ENCODE data around the gene KRT16. TPM values are rescaled to one million over a fixed set of nuclear protein-coding genes. Genes with fewer than 3 reads are reported as not detected.

Gene KRT16
- total and polyA plus RNA-seq, 2 donors (not counting 3 experiments of a cell fraction or from before 2014, with no cell fraction given) = not detected

DNA sequence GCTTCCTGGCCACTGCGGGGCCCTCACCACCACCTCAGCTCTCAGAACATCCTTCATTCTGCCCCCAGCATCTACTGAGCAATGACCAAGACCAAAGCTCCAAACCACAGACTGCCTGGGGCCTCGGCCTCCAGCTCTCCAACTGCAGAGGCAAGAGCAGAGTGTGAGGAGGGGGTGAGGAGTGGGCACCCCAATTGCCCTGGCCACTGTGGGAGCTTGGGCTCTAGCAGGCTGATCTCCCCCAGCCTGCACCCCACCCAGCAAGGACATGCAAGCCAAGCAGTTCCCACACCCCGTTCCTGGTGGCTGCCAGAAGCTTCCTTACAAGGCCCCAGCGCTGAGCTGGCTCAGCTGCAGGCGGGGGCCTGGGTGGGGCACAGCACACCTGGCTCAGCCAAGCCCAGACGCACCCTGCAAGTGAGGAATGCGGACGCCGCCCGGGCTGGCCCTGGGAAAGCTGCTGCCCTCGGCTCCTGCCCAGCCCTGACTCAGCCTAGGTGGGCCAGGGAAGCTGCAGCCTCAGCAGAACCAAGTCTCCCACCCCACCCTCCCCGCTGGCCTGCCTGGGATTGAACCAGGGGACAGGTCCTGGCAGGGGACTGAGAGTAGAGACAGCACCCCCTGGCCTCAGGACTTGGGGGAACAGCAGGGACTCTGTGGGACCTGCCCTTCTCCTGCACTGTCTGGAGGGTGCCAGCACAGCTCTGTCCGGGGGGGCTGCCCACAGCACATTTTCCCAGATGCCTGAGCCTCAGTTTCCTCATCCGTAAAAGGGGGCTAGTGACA is 41.5 kb upstream of the KRT16 start:
- TF ChIP-seq GATA2 (IDR thresholded peaks at IDR 0.05; ENCODE audit: insufficient read depth, insufficient read length, low read depth, low read length) (no peak), EZH2 (IDR thresholded peaks at IDR 0.05; ENCODE audit: borderline replicate concordance, low read depth, low read length, severe bottlenecking) (no peak), POLR2A (IDR thresholded peaks at IDR 0.05; ENCODE audit: low read depth, low read length) (no peak), MYC (IDR thresholded peaks at IDR 0.05; ENCODE audit: low read depth, low read length) (no peak), JUN (IDR thresholded peaks at IDR 0.05; ENCODE audit: borderline replicate concordance, insufficient read depth, insufficient read length, low read depth) (no peak), POLR2AphosphoS5 (IDR thresholded peaks at IDR 0.05; ENCODE audit: insufficient read depth, low read depth, low read length) (no peak), FOS (IDR thresholded peaks at IDR 0.05; ENCODE audit: borderline replicate concordance, insufficient read depth, low read length) (no peak)
- TF ChIP-seq, protein P1, sequence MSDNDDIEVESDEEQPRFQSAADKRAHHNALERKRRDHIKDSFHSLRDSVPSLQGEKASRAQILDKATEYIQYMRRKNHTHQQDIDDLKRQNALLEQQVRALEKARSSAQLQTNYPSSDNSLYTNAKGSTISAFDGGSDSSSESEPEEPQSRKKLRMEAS (IDR thresholded peaks at IDR 0.05; ENCODE audit: insufficient read depth, insufficient read length) = no peak
- TF ChIP-seq, protein P2, sequence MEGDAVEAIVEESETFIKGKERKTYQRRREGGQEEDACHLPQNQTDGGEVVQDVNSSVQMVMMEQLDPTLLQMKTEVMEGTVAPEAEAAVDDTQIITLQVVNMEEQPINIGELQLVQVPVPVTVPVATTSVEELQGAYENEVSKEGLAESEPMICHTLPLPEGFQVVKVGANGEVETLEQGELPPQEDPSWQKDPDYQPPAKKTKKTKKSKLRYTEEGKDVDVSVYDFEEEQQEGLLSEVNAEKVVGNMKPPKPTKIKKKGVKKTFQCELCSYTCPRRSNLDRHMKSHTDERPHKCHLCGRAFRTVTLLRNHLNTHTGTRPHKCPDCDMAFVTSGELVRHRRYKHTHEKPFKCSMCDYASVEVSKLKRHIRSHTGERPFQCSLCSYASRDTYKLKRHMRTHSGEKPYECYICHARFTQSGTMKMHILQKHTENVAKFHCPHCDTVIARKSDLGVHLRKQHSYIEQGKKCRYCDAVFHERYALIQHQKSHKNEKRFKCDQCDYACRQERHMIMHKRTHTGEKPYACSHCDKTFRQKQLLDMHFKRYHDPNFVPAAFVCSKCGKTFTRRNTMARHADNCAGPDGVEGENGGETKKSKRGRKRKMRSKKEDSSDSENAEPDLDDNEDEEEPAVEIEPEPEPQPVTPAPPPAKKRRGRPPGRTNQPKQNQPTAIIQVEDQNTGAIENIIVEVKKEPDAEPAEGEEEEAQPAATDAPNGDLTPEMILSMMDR (IDR thresholded peaks at IDR 0.05; ENCODE audit: extremely low read depth in 1 of 2, insufficient read depth in 1 of 2, low read depth in 1 of 2, low read length in 2 of 2) = no peak

More for the DNA sequence above, 41.5 kb upstream of the KRT16 start:
- dilution Hi-C loops (cut with MboI; ENCODE audit: extremely low pct_ligation_motif_present, low sequenced_read_pairs) (no loop called here), intact Hi-C loops (cut with micrococcal nuclease) (no loop called here)
- ChIA-PET CTCF (interaction anchor here (0.9 to 8.5 kb wide), 3 partner anchors 10 to 797 kb away, joined by 4 to 303 read pairs (median 25); no protein-coding TSS in a partner anchor), POLR2A (no interaction called here)
- no peak overlapping the region for H3K4me2 ChIP-seq (ENCODE audit: insufficient read depth, low read length)
- H3K27me3 ChIP-seq (ENCODE audit: control insufficient read depth in 2 of 2, insufficient read depth in 2 of 2, low read length in 2 of 2) = no peaks in the 10 kb centered on the region
- H3K36me3 ChIP-seq (ENCODE audit: control insufficient read depth in 2 of 2, extremely low read depth in 1 of 2, insufficient read depth in 2 of 2, low read length in 2 of 2) = no peaks in the 10 kb centered on the region
- FAIRE-seq (no peak), DNase-seq (ENCODE audit: low read depth, low spot score) (no peak)
- H4K20me1 ChIP-seq (replicated peaks; ENCODE audit: control insufficient read depth, extremely low read depth, insufficient read depth, low read length) = no peaks in the 10 kb centered on the region
- no TSS peak for BruUV-seq (replicated peaks)
- H3K4me3 ChIP-seq (replicated peaks in 1 of 3; ENCODE audit: insufficient read depth in 1 of 3, low read depth in 1 of 3, low read length in 3 of 3) = no peak overlapping the region
- no peaks in the 10 kb centered on the region for H3K79me2 ChIP-seq (ENCODE audit: control insufficient read depth, insufficient read depth, low read length)
- no peak overlapping the region for H3K9ac ChIP-seq (replicated peaks; ENCODE audit: extremely low read depth, insufficient read depth, low read length)
- no peaks in the 10 kb centered on the region for H3K9me1 ChIP-seq (replicated peaks; ENCODE audit: control insufficient read depth, extremely low read depth, insufficient read depth, low read length)
- no peaks in the 10 kb centered on the region for H3K9me3 ChIP-seq (replicated peaks; ENCODE audit: control insufficient read depth, insufficient read depth, low read length)
- H3K4me1 ChIP-seq (ENCODE audit: control insufficient read depth, extremely low read depth, insufficient read depth, low read length) = no peaks in the 10 kb centered on the region
- no peak overlapping the region for H2AFZ ChIP-seq (ENCODE audit: low read depth, low read length)
- H3K27ac ChIP-seq (ENCODE audit: insufficient read depth, low read depth, low read length) = no peak overlapping the region
